CD4-positive, alpha-beta memory T cell (primary cell): ENCODE data around the gene CAMKK2. TPM values are rescaled to one million over a fixed set of nuclear protein-coding genes. Genes with fewer than 3 reads are reported as not detected.
A peak's percentile ranks its signal among the peaks of the same experiment; 100 is the strongest.

ENCODE experiments used
- CTCF ChIA-PET: fragments of 350-600 bp; sonication (Branson Sonifier 250); formaldehyde crosslinking; loops from one replicate; lab custom pipeline; 2021; ENCODE audit warnings: inconsistent platforms; ENCODE audit not compliant: partially characterized antibody; lab: Charles Lee
- POLR2A ChIA-PET: fragments of 350-600 bp; sonication (Branson Sonifier 250); formaldehyde crosslinking; loops from one replicate; lab custom pipeline; 2021; ENCODE audit not compliant: partially characterized antibody; lab: Charles Lee
- DNase-seq, 5 donors: peaks; one replicate each; pipeline versions ENCODE4 v3.0.0 to v3.0.0-alpha.2; 2020 to 2022; ENCODE audit warnings: mixed read lengths in 1 of 5
- H3K27ac ChIP-seq: one replicate; pipeline ENCODE4 v1.7.0; 2013; ENCODE audit warnings: low read depth, low read length
- H3K27me3 ChIP-seq: 2 replicates; pipeline ENCODE4 v1.7.0; 2013; ENCODE audit warnings: mild to moderate bottlenecking, low read length, moderate library complexity; ENCODE audit not compliant: insufficient read depth
- H3K36me3 ChIP-seq: 2 replicates; pipeline ENCODE4 v1.7.0; 2013; ENCODE audit warnings: mild to moderate bottlenecking, low read length, moderate library complexity; ENCODE audit not compliant: insufficient read depth
- H3K4me1 ChIP-seq: 2 replicates; pipeline ENCODE4 v1.7.0; 2013; ENCODE audit warnings: mild to moderate bottlenecking, low read length, moderate library complexity; ENCODE audit not compliant: insufficient read depth
- H3K4me3 ChIP-seq, 2 donors: one replicate each; pipeline ENCODE4 v1.7.0; 2013; ENCODE audit warnings: low read length in 2 of 2, mild to moderate bottlenecking in 1 of 2
- H3K9me3 ChIP-seq, 2 donors: one replicate each; pipeline ENCODE4 v1.7.0; 2013; ENCODE audit warnings: low read length in 2 of 2, control low read depth in 1 of 2; ENCODE audit not compliant: control insufficient read depth in 1 of 2
- H3K27ac Mint-ChIP-seq, 7 donors: one replicate each; pipeline ENCODE4 v1.8.0; 2020 to 2021; ENCODE audit warnings: mixed read lengths in 7 of 7, mild to moderate bottlenecking in 6 of 7, inconsistent platforms in 3 of 7, moderate library complexity in 3 of 7
- H3K27me3 Mint-ChIP-seq, 2 donors: one replicate each; pipeline ENCODE4 v1.8.0; 2020 to 2021; ENCODE audit warnings: mixed read lengths in 2 of 2
- H3K36me3 Mint-ChIP-seq, 2 donors: one replicate each; pipeline ENCODE4 v1.8.0; 2020 to 2021; ENCODE audit warnings: mixed read lengths in 2 of 2, inconsistent platforms in 1 of 2, mild to moderate bottlenecking in 1 of 2
- H3K4me1 Mint-ChIP-seq, 4 donors: one replicate each; pipeline ENCODE4 v1.8.0; 2020 to 2021; ENCODE audit warnings: mixed read lengths in 4 of 4, mild to moderate bottlenecking in 1 of 4
- H3K4me3 Mint-ChIP-seq, 8 donors: one replicate each; pipeline ENCODE4 v1.8.0; 2020 to 2021; ENCODE audit warnings: mixed read lengths in 8 of 8, mild to moderate bottlenecking in 7 of 8, moderate library complexity in 6 of 8, inconsistent platforms in 3 of 8
- H3K9me3 Mint-ChIP-seq, 8 donors: one replicate each; pipeline ENCODE4 v1.8.0; 2020 to 2021; ENCODE audit warnings: mixed read lengths in 8 of 8, mild to moderate bottlenecking in 5 of 8, inconsistent platforms in 3 of 8, moderate library complexity in 1 of 8
- intact Hi-C: fragments of 100-400 bp; cut with micrococcal nuclease; formaldehyde crosslinking; loops from one replicate; pipeline ENCODE4 v1.15.1; 2023
- polyA plus RNA-seq, 2 donors: library from polyadenylated mRNA; unstranded; fragments of 300-500 nt; fragmentation: Illumina TruSeq; gene quantifications; one replicate each; pipeline ENCODE4 v1.2.3, GENCODE V29; 2021
- total RNA-seq, 2 experiments: library from RNA; stranded (reverse); gene quantifications; one replicate each; pipeline ENCODE4 v1.2.3, GENCODE V29; 2021

Gene CAMKK2
- total and polyA plus RNA-seq, 4 experiments from 2014 or later = 13.4 to 20.6 (median 18.5) TPM

DNA sequence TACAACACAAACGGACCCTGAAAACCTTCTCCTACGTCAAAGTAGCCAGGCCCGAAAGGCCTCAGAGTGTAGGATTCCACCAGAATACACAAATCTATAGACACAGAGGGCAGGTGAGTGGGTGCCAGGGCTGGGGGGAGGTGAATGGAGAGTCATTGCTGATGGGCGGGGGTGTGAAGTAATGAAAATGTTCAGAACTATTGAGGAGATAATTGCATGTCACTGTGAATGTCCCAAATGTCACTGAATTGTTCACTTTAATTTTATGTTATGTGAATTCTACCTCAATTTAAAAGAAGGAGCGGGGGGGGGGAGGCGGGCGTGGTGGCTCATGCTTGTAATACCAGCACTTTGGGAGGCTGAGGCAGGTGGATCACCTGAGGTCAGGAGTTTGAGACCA, 50.6 kb downstream of the CAMKK2 start:
- Mint-ChIP-seq H3K36me3 (peaks cover 20 to 21% of the 10 kb centered on the region in 2 donors), H3K4me3 (no peak overlapping the region), H3K27me3 (no peaks in the 10 kb centered on the region), H3K4me1 (peaks cover 8 to 20% (median 14%) of the 10 kb centered on the region in 4 donors), H3K9me3 (peaks cover 0 to under 1% (median 0%) of the 10 kb centered on the region in 8 donors), H3K27ac (peak overlapping the region in 1 of 7 donors; percentile 48)
- no peaks in the 10 kb centered on the region for H3K27me3 ChIP-seq
- H3K4me3 ChIP-seq = no peak overlapping the region
- DNase-seq = no peak
- H3K36me3 ChIP-seq = peaks cover 11% of the 10 kb centered on the region
- no peak overlapping the region for H3K27ac ChIP-seq
- intact Hi-C loops = no loop called here
- CTCF ChIA-PET = no interaction called here
- no peaks in the 10 kb centered on the region for H3K9me3 ChIP-seq
- peaks cover 12% of the 10 kb centered on the region for H3K4me1 ChIP-seq
- POLR2A ChIA-PET = no interaction called here

DNA sequence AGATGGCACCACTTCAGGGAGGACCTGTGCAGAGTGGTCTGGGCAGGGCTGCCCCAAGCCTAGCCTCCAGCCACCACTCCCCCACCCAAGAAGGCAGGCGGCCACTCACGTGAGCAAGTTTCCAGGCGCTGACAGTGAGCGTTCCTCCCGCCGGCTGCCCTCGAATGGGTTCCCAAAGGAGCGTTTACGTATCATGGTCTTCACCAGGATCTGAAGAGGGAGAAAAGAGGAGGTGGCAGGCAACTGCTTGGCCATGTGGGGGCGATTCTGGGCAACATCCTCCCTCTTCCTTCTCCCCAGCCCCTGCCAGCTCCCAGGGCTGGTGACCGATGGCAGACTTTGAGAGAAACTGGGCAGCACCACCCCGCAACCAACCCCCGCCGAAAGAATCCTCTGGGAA, 51.5 kb downstream of the CAMKK2 start:
- Mint-ChIP-seq H3K4me3 (no peak overlapping the region), H3K27me3 (no peaks in the 10 kb centered on the region), H3K27ac (peak overlapping the region in 1 of 7 donors; percentile 36), H3K9me3 (peaks cover 0 to 4% (median 0%) of the 10 kb centered on the region in 8 donors), H3K4me1 (peaks cover 16 to 30% (median 23%) of the 10 kb centered on the region in 4 donors), H3K36me3 (peaks cover 13 to 18% of the 10 kb centered on the region in 2 donors)
- Histone ChIP-seq H3K4me1 (peaks cover 20% of the 10 kb centered on the region), H3K27me3 (no peaks in the 10 kb centered on the region), H3K36me3 (peaks cover 11% of the 10 kb centered on the region), H3K4me3 (no peak overlapping the region), H3K27ac (no peak overlapping the region), H3K9me3 (no peaks in the 10 kb centered on the region)
- no peak for DNase-seq
- intact Hi-C loops = no loop called here
- CTCF ChIA-PET = no interaction called here
- POLR2A ChIA-PET = no interaction called here

GRCh38 chr12:121241156-121241970, 55.1 kb downstream of the CAMKK2 start:
- Histone ChIP-seq H3K27me3 (no peaks in the 10 kb centered on the region), H3K27ac (peak overlapping the region; percentile 76), H3K4me3 (peak overlapping the region; percentile 47 to 54), H3K4me1 (peaks cover 38% of the 10 kb centered on the region), H3K9me3 (no peaks in the 10 kb centered on the region), H3K36me3 (no peaks in the 10 kb centered on the region)
- POLR2A ChIA-PET = interaction anchor here (0.5 to 5.2 kb wide), 8 partner anchors 8 to 159 kb away, joined by 3 to 89 read pairs (median 4); partner anchors contain the start of genes CAMKK2 and RNF34
- Mint-ChIP-seq H3K27me3 (no peaks in the 10 kb centered on the region), H3K36me3 (peaks cover 8 to 14% of the 10 kb centered on the region in 2 donors), H3K27ac (peak overlapping the region; percentile 95 to 100 (median 99)), H3K4me3 (peak overlapping the region; percentile 82 to 92 (median 90)), H3K4me1 (peaks cover 26 to 55% (median 38%) of the 10 kb centered on the region in 4 donors), H3K9me3 (peaks cover 0 to 4% (median 0%) of the 10 kb centered on the region in 8 donors)
- DNase-seq = peak in 1 of 5 donors; percentile 48
- intact Hi-C loops = no loop called here
- CTCF ChIA-PET = interaction anchor here (3.8 kb wide), 1 partner anchor 12 kb away, joined by 57 read pairs; no protein-coding TSS in a partner anchor

GRCh38 chr12:121240484-121241101, 55.9 kb downstream of the CAMKK2 start:
- peak overlapping the region; percentile 82 to 92 (median 90) for H3K4me3 Mint-ChIP-seq
- Histone ChIP-seq H3K9me3 (no peaks in the 10 kb centered on the region), H3K36me3 (peaks cover 5% of the 10 kb centered on the region), H3K4me3 (peak overlapping the region; percentile 47 to 54), H3K27me3 (no peaks in the 10 kb centered on the region), H3K27ac (peak overlapping the region; percentile 76), H3K4me1 (peaks cover 38% of the 10 kb centered on the region)
- peak; percentile 94 to 98 (median 95) for DNase-seq
- H3K9me3 Mint-ChIP-seq = peaks cover 0 to 4% (median 0%) of the 10 kb centered on the region in 8 donors
- ChIA-PET POLR2A (interaction anchor here (0.7 to 5.2 kb wide), 11 partner anchors 9 to 160 kb away, joined by 3 to 89 read pairs (median 4); partner anchors contain the start of genes ANAPC5, CAMKK2, P2RX7 and RNF34), CTCF (interaction anchor here (3.8 to 4.1 kb wide), 2 partner anchors 11 to 16 kb away, joined by 26 to 57 read pairs; no protein-coding TSS in a partner anchor)
- peaks cover 14 to 21% of the 10 kb centered on the region in 2 donors for H3K36me3 Mint-ChIP-seq
- intact Hi-C loops = loop anchor here (1.0 kb wide), 3 partner anchors 16 to 56 kb away; partner anchors contain the start of genes CAMKK2 and P2RX4
- H3K4me1 Mint-ChIP-seq = peaks cover 26 to 55% (median 38%) of the 10 kb centered on the region in 4 donors
- H3K27me3 Mint-ChIP-seq = no peaks in the 10 kb centered on the region
- peak overlapping the region; percentile 95 to 100 (median 99) for H3K27ac Mint-ChIP-seq

DNA sequence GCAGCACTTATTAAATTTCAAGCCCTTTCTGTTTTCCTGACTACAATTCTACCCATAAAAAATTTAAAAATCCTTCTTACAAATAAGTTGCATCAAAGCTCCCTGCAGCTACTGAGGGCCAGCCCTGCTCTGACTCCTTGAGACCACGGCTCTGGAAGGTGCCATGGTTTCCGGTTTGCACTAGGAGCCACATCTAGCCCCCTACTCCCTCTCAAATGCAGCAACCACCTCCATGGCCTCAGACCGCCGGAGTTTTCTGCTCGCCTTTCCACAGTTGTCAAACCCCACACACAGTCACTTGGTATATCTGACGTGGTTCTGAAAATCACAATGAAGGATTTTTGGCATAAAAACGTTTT, 56.5 kb downstream of the CAMKK2 start:
- no peaks in the 10 kb centered on the region for H3K27me3 ChIP-seq
- Mint-ChIP-seq H3K27me3 (no peaks in the 10 kb centered on the region), H3K9me3 (peaks cover 0 to 4% (median 0%) of the 10 kb centered on the region in 8 donors), H3K4me3 (peak overlapping the region; percentile 82 to 92 (median 90)), H3K4me1 (peaks cover 26 to 55% (median 38%) of the 10 kb centered on the region in 4 donors), H3K27ac (peak overlapping the region; percentile 95 to 100 (median 99)), H3K36me3 (peaks cover 14 to 23% of the 10 kb centered on the region in 2 donors)
- DNase-seq = no peak
- ChIA-PET CTCF (interaction anchor here (1.0 to 4.1 kb wide), 7 partner anchors 11 to 147 kb away, joined by 3 to 57 read pairs (median 4); no protein-coding TSS in a partner anchor), POLR2A (interaction anchor here (0.8 to 5.2 kb wide), 11 partner anchors 8 to 1260 kb away, joined by 3 to 89 read pairs (median 5); partner anchors contain the start of genes ANAPC5, CAMKK2, P2RX7 and RNF34)
- peaks cover 5% of the 10 kb centered on the region for H3K36me3 ChIP-seq
- H3K9me3 ChIP-seq = no peaks in the 10 kb centered on the region
- H3K27ac ChIP-seq = peak overlapping the region; percentile 76
- peak overlapping the region in 1 of 2 donors; percentile 47 for H3K4me3 ChIP-seq
- intact Hi-C loops = loop anchor here (1.0 kb wide), 3 partner anchors 16 to 56 kb away; partner anchors contain the start of genes CAMKK2 and P2RX4
- H3K4me1 ChIP-seq = peaks cover 38% of the 10 kb centered on the region

GRCh38 chr12:121239351-121240061, 57.0 kb downstream of the CAMKK2 start:
- H3K27me3 Mint-ChIP-seq = no peaks in the 10 kb centered on the region
- ChIA-PET CTCF (interaction anchor here (0.5 to 4.1 kb wide), 15 partner anchors 10 to 179 kb away, joined by 3 to 57 read pairs (median 3); partner anchors contain the start of genes CAMKK2 and P2RX7), POLR2A (interaction anchor here (0.7 to 5.2 kb wide), 16 partner anchors 9 to 1261 kb away, joined by 3 to 89 read pairs (median 4); partner anchors contain the start of genes ANAPC5, CAMKK2, P2RX7 and RNF34)
- peaks cover 16 to 26% of the 10 kb centered on the region in 2 donors for H3K36me3 Mint-ChIP-seq
- Histone ChIP-seq H3K4me3 (no peak overlapping the region), H3K36me3 (peaks cover 5% of the 10 kb centered on the region), H3K4me1 (peaks cover 38% of the 10 kb centered on the region), H3K9me3 (no peaks in the 10 kb centered on the region), H3K27ac (peak overlapping the region; percentile 76), H3K27me3 (no peaks in the 10 kb centered on the region)
- peaks cover 0 to 4% (median 0%) of the 10 kb centered on the region in 8 donors for H3K9me3 Mint-ChIP-seq
- intact Hi-C loops = loop anchor here (1.0 kb wide), 3 partner anchors 15 to 57 kb away; partner anchors contain the start of genes CAMKK2 and P2RX4
- peak overlapping the region; percentile 95 to 100 (median 99) for H3K27ac Mint-ChIP-seq
- H3K4me1 Mint-ChIP-seq = peaks cover 26 to 55% (median 38%) of the 10 kb centered on the region in 4 donors
- DNase-seq = peak in 1 of 5 donors; percentile 11
- H3K4me3 Mint-ChIP-seq = peak overlapping the region in 7 of 8 donors; percentile 85 to 92 (median 90)
